Stimulated activated naive CD8-positive, alpha-beta T cell treated with anti-CD3 and anti-CD28 coated beads, Interleukin-15, Interleukin-2, amounts not matched to agents 100 ng/mL and 50 ng/mL, for 24 hours (primary cell): Measurements from ENCODE around the gene ALK.

ENCODE experiments used
- H3K27ac Mint-ChIP-seq: one replicate; pipeline ENCODE4 v1.8.0; 2021; ENCODE audit warnings: mild to moderate bottlenecking, mixed read lengths
- H3K27me3 Mint-ChIP-seq: one replicate; pipeline ENCODE4 v1.8.0; 2021; ENCODE audit warnings: mixed read lengths
- H3K36me3 Mint-ChIP-seq: one replicate; pipeline ENCODE4 v1.8.0; 2021; ENCODE audit warnings: low read depth, mixed read lengths
- H3K4me1 Mint-ChIP-seq: one replicate; pipeline ENCODE4 v1.8.0; 2021; ENCODE audit warnings: low read depth, mixed read lengths
- H3K4me3 Mint-ChIP-seq: one replicate; pipeline ENCODE4 v1.8.0; 2021; ENCODE audit warnings: mild to moderate bottlenecking, mixed read lengths
- H3K9me3 Mint-ChIP-seq: one replicate; pipeline ENCODE4 v1.8.0; 2021; ENCODE audit warnings: mixed read lengths

Gene ALK

DNA sequence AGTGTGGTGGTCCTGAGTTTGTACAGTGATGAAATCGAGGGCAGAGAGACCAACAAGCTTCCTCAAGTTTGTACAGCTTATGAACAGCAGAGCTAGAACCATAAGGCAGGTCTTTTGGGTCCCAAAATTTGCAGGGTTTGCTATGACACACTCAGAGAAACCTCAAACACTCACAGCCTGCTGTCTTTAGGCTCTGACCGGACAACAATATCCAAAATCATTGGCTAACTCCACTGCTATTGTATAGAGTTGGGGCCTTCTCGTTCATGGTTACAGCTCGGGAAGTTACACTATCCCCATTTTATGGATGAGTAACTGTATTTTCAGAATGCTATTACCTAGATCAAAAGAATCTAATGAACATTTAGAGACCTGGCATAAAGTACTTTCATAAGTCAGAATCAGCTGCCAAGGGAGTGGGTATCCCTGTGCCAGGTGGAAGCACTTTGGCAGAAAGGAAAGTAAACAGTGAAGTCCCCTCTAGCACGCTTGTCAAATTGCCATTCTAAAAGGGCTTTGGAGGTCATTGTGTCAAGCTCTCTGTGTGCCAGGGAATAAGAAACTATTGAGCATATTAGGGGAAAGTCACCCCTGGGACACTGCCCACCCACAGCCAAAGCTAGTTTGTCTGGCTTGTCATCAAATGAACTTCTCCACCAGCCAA lies 331.8 kb downstream of the ALK start:
- Mint-ChIP-seq H3K4me1 (no peaks in the 10 kb centered on the region), H3K36me3 (no peaks in the 10 kb centered on the region)

DNA sequence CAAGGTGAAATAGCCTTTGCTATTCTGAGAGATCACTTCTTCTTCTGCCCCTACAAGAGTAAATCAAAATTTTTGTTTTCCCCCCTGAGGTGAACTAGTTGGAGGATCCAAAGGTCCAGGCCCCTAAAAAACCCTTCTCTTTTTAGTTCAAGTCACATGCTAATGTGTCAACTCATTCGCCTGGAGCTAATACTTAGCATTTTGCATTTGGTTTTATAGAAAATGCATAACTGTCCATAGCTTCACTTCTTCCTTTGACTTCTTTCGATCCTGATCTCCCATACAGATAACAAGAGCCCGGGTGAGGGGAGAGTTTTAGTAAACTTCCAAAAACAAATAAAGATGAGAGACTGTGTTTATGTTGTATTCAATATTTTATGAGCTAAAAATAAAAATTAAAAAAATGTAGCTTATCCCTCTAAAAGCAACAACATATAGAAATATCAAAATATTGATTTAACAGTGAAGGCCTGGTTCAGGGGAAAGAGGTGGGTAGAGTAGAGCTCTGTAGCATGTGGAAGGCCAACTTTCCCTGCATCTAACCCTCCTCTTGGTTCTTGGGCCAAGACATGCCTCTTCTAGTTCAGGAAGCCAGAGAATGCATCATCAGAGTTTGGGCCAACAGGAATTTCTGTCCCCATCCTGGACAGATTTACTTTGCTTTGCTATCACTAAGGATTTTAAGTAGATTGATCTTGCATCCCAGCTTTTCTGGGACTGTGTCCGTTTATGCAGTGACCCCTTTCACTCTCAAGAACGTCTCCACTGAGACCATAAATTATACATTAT lies 333.8 kb downstream of the ALK start:
- H3K27me3 Mint-ChIP-seq, result no peaks in the 10 kb centered on the region

More for the DNA sequence above, 331.8 kb downstream of the ALK start:
- Mint-ChIP-seq H3K27ac (no peak overlapping the region), H3K9me3 (no peaks in the 10 kb centered on the region), H3K4me3 (no peak overlapping the region), H3K27me3 (no peaks in the 10 kb centered on the region)

DNA sequence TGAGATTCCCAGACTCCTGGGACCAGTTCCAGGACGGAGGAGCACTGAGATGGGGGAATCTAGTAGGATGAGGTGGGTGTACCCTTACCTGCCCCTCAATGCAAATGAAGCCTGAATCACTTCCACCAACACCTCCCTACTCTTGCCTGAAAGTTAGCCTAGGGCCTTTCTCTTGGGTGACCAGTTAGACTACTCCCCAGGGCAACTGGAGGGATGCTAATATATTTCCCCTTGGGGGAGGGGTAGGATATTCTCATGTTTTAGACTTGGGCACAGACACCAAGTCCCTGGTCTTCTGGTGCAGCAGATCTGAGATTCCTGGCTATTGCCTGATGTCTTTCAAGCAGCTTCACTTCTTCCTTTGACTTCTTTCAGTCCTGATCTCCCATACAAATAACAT lies 334.5 kb downstream of the ALK start:
- H3K4me1 Mint-ChIP-seq, result no peaks in the 10 kb centered on the region
- H3K4me3 Mint-ChIP-seq, result no peak overlapping the region
- H3K27me3 Mint-ChIP-seq, result no peaks in the 10 kb centered on the region
- H3K36me3 Mint-ChIP-seq, result no peaks in the 10 kb centered on the region
- H3K9me3 Mint-ChIP-seq, result no peaks in the 10 kb centered on the region
- H3K27ac Mint-ChIP-seq, result no peak overlapping the region

More for the DNA sequence above, 333.8 kb downstream of the ALK start:
- no peaks in the 10 kb centered on the region for H3K9me3 Mint-ChIP-seq
- no peak overlapping the region for H3K4me3 Mint-ChIP-seq
- H3K27ac Mint-ChIP-seq, result no peak overlapping the region
- H3K36me3 Mint-ChIP-seq, result no peaks in the 10 kb centered on the region
- H3K4me1 Mint-ChIP-seq, result no peaks in the 10 kb centered on the region

DNA sequence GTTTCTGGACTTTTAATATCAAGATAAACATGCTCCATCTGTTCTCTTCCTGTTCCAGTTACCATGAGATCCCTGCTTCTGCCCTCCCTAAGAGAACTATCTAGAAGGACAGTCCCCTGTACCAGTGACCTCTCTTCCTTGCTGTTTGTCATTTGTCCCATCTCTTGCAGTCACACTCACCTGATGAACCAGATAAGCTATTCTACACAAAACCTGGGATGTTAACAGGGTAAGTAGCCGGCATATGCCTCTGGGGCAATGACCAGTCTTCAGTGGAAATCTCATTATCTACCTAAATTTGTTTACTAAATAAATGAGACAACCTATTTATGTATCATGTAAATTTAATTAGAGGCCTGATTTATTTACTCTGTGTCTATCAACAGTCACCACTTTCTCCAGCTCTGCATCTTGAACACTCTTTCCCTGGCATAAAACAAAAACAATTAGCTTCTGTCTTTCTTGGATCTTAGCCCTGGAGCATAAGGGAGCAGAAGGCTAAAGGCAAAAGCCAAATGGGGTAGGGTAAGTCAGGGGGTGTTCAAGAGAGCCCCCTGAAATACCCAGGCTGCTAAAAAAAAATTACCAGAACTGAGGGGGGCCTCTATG lies 337.7 kb downstream of the ALK start:
- Mint-ChIP-seq H3K4me3 (no peak overlapping the region), H3K36me3 (no peaks in the 10 kb centered on the region), H3K4me1 (no peaks in the 10 kb centered on the region), H3K9me3 (no peaks in the 10 kb centered on the region), H3K27me3 (no peaks in the 10 kb centered on the region), H3K27ac (no peak overlapping the region)

DNA sequence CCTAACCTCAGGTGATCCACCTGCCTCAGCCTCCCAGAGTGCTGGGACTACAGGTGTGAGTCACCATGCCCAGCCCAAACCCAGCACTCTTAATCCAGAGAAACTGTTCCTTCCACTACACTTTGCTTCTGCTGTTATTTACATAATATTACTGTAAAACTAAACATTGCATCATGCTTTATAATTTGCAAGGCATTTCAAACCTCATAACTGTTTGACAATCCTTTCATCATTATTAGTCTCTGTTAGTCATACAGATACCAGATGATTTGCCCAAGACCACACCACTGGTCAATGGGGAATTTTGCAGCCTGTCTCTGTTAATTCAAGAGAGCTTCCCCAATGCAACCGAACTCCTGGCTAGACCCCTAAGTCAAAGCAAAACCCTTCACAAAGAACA lies 338.3 kb downstream of the ALK start:
- Mint-ChIP-seq H3K36me3 (no peaks in the 10 kb centered on the region), H3K9me3 (no peaks in the 10 kb centered on the region), H3K4me1 (no peaks in the 10 kb centered on the region), H3K4me3 (no peak overlapping the region), H3K27me3 (no peaks in the 10 kb centered on the region), H3K27ac (no peak overlapping the region)

DNA sequence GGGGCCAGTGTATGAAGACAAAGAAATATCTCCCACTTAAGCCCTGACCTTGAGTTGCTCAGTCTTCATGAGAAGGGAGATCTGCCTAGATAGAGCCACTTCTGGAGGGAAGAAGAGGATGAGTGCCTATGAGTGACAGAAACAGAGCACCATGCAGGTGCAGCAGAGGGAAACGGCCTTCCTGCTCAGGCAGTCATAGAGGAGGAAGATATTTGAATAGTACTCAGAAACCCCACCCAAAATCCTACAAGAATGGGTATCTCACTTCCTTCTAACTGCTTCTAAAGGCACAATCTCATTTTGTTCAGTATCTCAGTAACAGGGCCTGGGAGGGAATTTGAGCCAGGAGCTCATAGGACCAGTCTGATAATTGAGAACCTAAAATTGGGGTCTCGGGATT lies 339.3 kb downstream of the ALK start:
- no peaks in the 10 kb centered on the region for H3K9me3 Mint-ChIP-seq
- no peak overlapping the region for H3K27ac Mint-ChIP-seq
- no peak overlapping the region for H3K4me3 Mint-ChIP-seq
- H3K27me3 Mint-ChIP-seq, result no peaks in the 10 kb centered on the region
- H3K36me3 Mint-ChIP-seq, result no peaks in the 10 kb centered on the region
- H3K4me1 Mint-ChIP-seq, result no peaks in the 10 kb centered on the region

DNA sequence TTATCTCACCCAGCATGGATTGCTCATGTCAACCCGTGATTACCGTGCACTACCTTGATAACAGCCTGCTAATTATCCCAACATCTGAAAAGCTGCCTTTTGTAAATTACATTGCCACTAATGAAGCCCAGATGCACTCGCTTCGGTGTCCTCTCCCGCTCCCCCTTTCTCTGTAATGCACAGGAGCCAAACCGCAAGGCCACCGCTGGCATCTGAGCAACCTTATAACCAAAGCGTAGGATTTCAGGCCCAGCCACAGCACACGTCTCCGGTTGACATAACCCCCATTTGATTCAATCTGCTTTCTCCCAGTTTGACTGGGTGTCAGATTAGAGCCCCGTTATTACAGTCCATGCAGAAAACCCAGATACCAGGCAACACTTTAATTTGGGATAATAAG lies 341.2 kb downstream of the ALK start:
- H3K4me3 Mint-ChIP-seq, result no peak overlapping the region
- H3K4me1 Mint-ChIP-seq, result no peaks in the 10 kb centered on the region
- H3K27me3 Mint-ChIP-seq, result no peaks in the 10 kb centered on the region
- no peaks in the 10 kb centered on the region for H3K36me3 Mint-ChIP-seq
- no peaks in the 10 kb centered on the region for H3K9me3 Mint-ChIP-seq
- no peak overlapping the region for H3K27ac Mint-ChIP-seq

DNA sequence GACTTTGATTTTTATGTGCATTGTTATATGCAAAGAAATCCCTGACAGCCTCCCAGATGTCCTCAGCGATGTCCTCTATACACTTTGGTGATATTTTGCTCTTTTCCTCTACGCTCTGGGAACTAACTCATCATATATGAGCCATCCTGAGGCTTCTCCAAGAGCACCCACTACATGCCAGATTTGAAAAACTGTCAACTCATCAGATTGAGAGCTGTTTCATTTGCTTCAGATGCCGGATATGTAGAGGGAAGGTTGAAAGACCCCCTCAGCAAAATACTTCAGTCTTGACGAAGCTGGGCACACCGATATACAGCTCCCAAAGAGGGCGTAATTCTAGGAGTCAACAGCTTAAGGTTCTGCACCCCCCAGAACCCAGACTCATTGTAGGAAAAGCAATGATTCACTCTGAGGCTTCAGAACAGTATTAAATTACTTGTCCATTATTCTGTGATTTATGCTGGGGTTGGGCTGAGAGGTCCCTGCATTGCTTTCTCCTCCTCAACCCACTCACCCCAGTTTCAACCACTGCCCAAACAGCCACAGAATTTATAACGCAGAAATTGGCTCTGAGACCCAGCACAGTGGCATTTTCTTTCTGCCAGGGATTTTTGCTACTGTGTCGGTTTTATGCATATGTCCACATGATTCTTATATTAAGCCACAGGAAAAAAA lies 341.8 kb downstream of the ALK start:
- Mint-ChIP-seq H3K36me3 (no peaks in the 10 kb centered on the region), H3K9me3 (no peaks in the 10 kb centered on the region), H3K27me3 (no peaks in the 10 kb centered on the region), H3K27ac (no peak overlapping the region), H3K4me1 (no peaks in the 10 kb centered on the region), H3K4me3 (no peak overlapping the region)

DNA sequence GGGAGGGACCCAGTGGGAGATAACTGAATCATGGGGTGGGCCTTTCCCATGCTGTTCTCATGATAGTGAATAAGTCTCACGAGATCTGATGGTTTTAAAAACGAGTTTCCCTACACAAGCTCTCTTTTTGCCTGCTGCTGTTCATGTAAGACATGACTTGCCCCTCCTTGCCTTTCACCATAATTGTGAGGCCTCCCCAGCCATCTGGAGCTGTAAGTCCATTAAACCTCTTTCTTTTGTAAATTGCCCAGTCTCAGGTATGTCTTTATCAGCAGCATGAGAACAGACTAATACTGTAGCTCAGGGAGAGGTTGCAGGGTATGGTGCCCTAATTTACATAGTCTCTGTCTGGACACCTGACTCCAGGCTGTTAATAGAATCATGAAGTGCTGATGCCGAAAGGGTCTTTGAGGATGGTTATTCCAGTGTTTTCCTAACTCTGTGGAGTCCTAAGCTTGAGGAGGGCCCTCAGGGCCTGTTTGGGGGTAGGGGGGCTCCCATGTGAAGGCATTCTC lies 343.2 kb downstream of the ALK start:
- Mint-ChIP-seq H3K4me3 (no peak overlapping the region), H3K27me3 (no peaks in the 10 kb centered on the region), H3K27ac (no peak overlapping the region), H3K36me3 (no peaks in the 10 kb centered on the region), H3K4me1 (no peaks in the 10 kb centered on the region), H3K9me3 (no peaks in the 10 kb centered on the region)

DNA sequence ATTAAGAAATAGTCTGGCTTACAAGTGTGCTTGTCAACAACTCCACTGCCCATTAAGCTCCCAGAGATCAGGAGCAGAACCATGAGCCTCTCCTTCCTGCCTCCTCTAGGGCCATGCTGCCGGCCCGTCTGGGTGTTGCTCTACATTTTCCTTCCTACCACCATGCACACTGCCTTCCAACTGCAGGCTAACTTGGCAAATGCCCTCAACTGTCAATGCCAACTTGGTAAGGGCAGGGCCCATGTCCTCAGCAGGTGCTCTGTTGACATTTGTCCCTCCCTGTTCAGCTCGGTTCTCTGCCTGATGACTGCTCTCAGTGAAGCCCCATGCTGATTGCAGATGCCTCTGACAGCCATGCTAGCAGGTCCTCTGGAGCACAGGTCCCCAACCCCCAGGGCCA lies 345.2 kb downstream of the ALK start:
- H3K27ac Mint-ChIP-seq, result no peak overlapping the region
- no peaks in the 10 kb centered on the region for H3K36me3 Mint-ChIP-seq
- no peaks in the 10 kb centered on the region for H3K4me1 Mint-ChIP-seq
- H3K9me3 Mint-ChIP-seq, result no peaks in the 10 kb centered on the region
- H3K4me3 Mint-ChIP-seq, result no peak overlapping the region
- H3K27me3 Mint-ChIP-seq, result no peaks in the 10 kb centered on the region

DNA sequence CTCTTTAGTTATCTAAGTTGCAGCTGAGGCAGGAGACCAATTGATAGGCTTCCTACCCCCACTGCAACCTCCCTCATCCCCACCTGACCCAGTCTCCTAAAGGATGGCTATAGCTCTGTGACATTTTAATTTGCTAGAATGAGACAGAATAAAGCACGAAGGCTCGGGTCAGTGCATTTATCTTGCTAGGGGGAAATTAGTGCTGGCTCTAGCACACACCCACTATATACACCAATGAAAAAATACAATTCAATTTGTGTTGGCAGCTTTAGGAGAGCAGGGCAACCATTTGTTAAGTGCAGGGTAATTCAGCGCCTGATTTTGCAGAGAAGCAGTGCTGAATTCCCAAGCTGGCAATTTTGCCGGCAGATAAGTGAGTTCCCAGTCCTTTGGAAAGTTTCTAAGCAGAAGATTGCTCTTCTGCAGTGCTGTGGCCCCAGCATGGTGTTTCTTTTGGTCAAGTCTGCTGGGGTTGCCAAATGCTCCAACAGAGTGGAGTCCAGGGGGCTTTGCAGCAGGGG lies 346.0 kb downstream of the ALK start:
- H3K9me3 Mint-ChIP-seq, result no peaks in the 10 kb centered on the region
- H3K27me3 Mint-ChIP-seq, result no peaks in the 10 kb centered on the region
- H3K4me3 Mint-ChIP-seq, result no peak overlapping the region
- no peak overlapping the region for H3K27ac Mint-ChIP-seq
- no peaks in the 10 kb centered on the region for H3K4me1 Mint-ChIP-seq
- H3K36me3 Mint-ChIP-seq, result no peaks in the 10 kb centered on the region

DNA sequence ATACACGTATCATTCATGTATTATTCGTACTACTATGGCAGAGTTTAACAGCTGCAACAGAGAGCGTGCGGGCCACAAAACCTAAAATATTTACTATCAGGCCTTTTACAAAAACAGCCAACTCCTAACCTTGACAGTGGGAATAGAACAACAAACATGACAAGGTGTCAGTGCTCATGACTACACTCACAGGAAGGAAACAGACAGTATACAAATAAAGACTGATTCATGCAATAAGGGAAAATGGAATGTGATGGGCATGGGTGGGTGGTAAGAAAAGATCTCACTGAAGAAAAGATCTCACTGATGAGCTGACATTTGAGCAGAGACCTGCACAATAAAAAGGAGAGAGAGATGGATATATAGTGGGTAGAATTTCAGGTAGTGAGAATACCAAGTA lies 347.8 kb downstream of the ALK start:
- H3K36me3 Mint-ChIP-seq, result no peaks in the 10 kb centered on the region
- no peaks in the 10 kb centered on the region for H3K4me1 Mint-ChIP-seq
- no peaks in the 10 kb centered on the region for H3K9me3 Mint-ChIP-seq
- no peak overlapping the region for H3K4me3 Mint-ChIP-seq
- no peak overlapping the region for H3K27ac Mint-ChIP-seq
- H3K27me3 Mint-ChIP-seq, result no peaks in the 10 kb centered on the region

DNA sequence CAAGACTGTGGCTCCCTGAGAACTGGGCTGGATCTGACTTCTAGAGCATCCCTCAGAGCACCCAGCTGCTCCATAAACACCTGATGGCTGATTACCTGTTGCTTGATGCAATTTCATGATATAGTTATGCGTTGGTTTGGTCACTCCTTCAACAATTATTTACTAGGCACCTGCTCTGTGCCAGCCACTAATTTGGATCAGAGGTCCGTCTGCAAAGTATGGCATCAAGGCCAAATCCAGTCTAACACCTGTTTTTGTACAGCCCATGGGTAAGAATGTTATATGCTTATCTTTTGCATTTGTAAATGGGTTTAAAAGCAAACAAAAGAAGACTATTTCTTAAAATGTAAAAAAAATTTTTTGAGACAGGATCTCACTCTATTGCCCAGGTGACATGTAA lies 348.2 kb downstream of the ALK start:
- H3K27me3 Mint-ChIP-seq, result no peaks in the 10 kb centered on the region
- H3K4me3 Mint-ChIP-seq, result no peak overlapping the region
- H3K36me3 Mint-ChIP-seq, result no peaks in the 10 kb centered on the region
- no peaks in the 10 kb centered on the region for H3K9me3 Mint-ChIP-seq
- no peak overlapping the region for H3K27ac Mint-ChIP-seq
- H3K4me1 Mint-ChIP-seq, result no peaks in the 10 kb centered on the region

DNA sequence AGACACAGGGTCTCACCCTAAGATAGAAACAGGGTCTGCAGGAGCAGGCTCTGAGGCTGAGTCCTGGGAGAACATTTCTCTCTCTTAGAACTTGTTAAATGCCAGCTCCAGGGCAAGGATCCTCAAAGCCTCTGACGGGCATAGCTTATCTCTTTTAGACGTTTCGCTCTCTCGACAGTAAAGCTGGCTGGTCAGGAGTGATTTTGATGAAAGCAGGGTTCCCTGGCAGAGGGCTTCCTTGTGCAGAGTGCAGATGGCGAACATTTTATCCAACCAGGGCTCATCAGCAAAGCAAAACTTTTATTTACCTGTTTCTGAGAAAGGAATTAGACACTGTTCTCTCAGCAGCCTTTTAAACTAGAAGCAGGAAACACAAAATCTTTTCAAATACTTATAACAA lies 350.8 kb downstream of the ALK start:
- H3K4me1 Mint-ChIP-seq, result no peaks in the 10 kb centered on the region
- H3K27me3 Mint-ChIP-seq, result no peaks in the 10 kb centered on the region
- H3K36me3 Mint-ChIP-seq, result no peaks in the 10 kb centered on the region
- no peaks in the 10 kb centered on the region for H3K9me3 Mint-ChIP-seq
- H3K27ac Mint-ChIP-seq, result no peak overlapping the region
- H3K4me3 Mint-ChIP-seq, result no peak overlapping the region
